WTC11 (cell line): ENCODE results near the gene IFT122. TPM values are rescaled to one million over a fixed set of nuclear protein-coding genes. Genes with fewer than 3 reads are reported as not detected.

ENCODE experiments used
- ATAC-seq: fragments of 200-7000 bp; cut with Tn5 transposase; 2 replicates; pipeline ENCODE4 v1.10.0; 2021; ENCODE audit warnings: mild to moderate bottlenecking, moderate library complexity
- CTCF ChIA-PET: fragments of 300-600 bp; sonication (Branson Sonifier 250); formaldehyde crosslinking; loops from one replicate; lab custom pipeline; 2021; ENCODE audit warnings: antibody characterized with exemption; lab: Charles Lee
- POLR2A ChIA-PET: fragments of 350-600 bp; sonication (Branson Sonifier 250); formaldehyde crosslinking; loops from one replicate; lab custom pipeline; 2021; ENCODE audit warnings: antibody characterized with exemption; lab: Charles Lee
- DNase-seq: peaks from one replicate; pipeline ENCODE4 v3.0.0; 2021; ENCODE audit warnings: low spot score
- H3K27ac Mint-ChIP-seq: 2 replicates; pipeline ENCODE4 v1.8.0; 2021; ENCODE audit warnings: mixed read lengths
- H3K27me3 Mint-ChIP-seq: 2 replicates; pipeline ENCODE4 v1.8.0; 2021; ENCODE audit warnings: low read depth, mild to moderate bottlenecking, moderate library complexity, mixed read lengths
- H3K36me3 Mint-ChIP-seq: 2 replicates; pipeline ENCODE4 v1.8.0; 2021; ENCODE audit warnings: mixed read lengths
- H3K4me1 Mint-ChIP-seq: 2 replicates; pipeline ENCODE4 v1.8.0; 2022; ENCODE audit warnings: mixed read lengths
- H3K4me3 Mint-ChIP-seq: 2 replicates; pipeline ENCODE4 v1.8.0; 2021; ENCODE audit warnings: mild to moderate bottlenecking, moderate library complexity, mixed read lengths
- H3K9me3 Mint-ChIP-seq: 2 replicates; pipeline ENCODE4 v1.8.0; 2021; ENCODE audit warnings: mixed read lengths
- ATF3 ChIP-seq: sonication (generic); formaldehyde crosslinking; conservative IDR thresholded peaks from 2 replicates; pipeline ENCODE4 v1.8.1; 2022; ENCODE audit warnings: mild to moderate bottlenecking, missing genetic modification reagents
- CREB1 ChIP-seq: sonication (generic); formaldehyde crosslinking; IDR thresholded peaks from 2 replicates; pipeline ENCODE4 v1.8.0; 2023; ENCODE audit warnings: mild to moderate bottlenecking, missing genetic modification reagents
- ELF4 ChIP-seq: sonication (generic); formaldehyde crosslinking; IDR thresholded peaks from 2 replicates; pipeline ENCODE4 v1.8.1; 2022; ENCODE audit warnings: low read depth, mild to moderate bottlenecking, moderate library complexity, missing genetic modification reagents
- ESRRA ChIP-seq: sonication (generic); formaldehyde crosslinking; IDR thresholded peaks from 2 replicates; pipeline ENCODE4 v1.8.1; 2022; ENCODE audit warnings: mild to moderate bottlenecking, missing genetic modification reagents, borderline replicate concordance
- FOXK1 ChIP-seq: sonication (generic); formaldehyde crosslinking; IDR thresholded peaks from 2 replicates; pipeline ENCODE4 v1.8.0; 2022; ENCODE audit warnings: mild to moderate bottlenecking, moderate library complexity, missing genetic modification reagents
- FOXP1 ChIP-seq: sonication (generic); formaldehyde crosslinking; IDR thresholded peaks from 2 replicates; pipeline ENCODE4 v1.8.0; 2022; ENCODE audit warnings: missing genetic modification reagents, mild to moderate bottlenecking, moderate library complexity, borderline replicate concordance
- NR2C2 ChIP-seq: sonication (generic); formaldehyde crosslinking; IDR thresholded peaks from 2 replicates; pipeline ENCODE4 v1.8.0; 2022; ENCODE audit warnings: mild to moderate bottlenecking, missing genetic modification reagents
- OVOL2 ChIP-seq: fragments of 250-450 bp; sonication (Bioruptor Pico); IDR thresholded peaks from 2 replicates; pipeline ENCODE4 v1.9.0; 2021; ENCODE audit warnings: mild to moderate bottlenecking, borderline replicate concordance
- PRDM15 ChIP-seq: sonication (generic); formaldehyde crosslinking; IDR thresholded peaks from 2 replicates; pipeline ENCODE4 v1.8.0; 2022; ENCODE audit warnings: missing genetic modification reagents
- SMAD4 ChIP-seq: sonication (generic); formaldehyde crosslinking; IDR thresholded peaks from 2 replicates; pipeline ENCODE4 v1.8.0; 2022; ENCODE audit warnings: mild to moderate bottlenecking, missing genetic modification reagents
- ZBTB43 ChIP-seq: sonication (generic); formaldehyde crosslinking; IDR thresholded peaks from 2 replicates; pipeline ENCODE4 v1.8.1; 2023; ENCODE audit warnings: mild to moderate bottlenecking, missing genetic modification reagents
- ZNF138 ChIP-seq: sonication (generic); formaldehyde crosslinking; conservative IDR thresholded peaks from 2 replicates; pipeline ENCODE4 v1.8.1; 2022; ENCODE audit warnings: mild to moderate bottlenecking, moderate library complexity, missing genetic modification reagents
- ZNF232 ChIP-seq: sonication (generic); formaldehyde crosslinking; IDR thresholded peaks from 2 replicates; pipeline ENCODE4 v1.8.0; 2022; ENCODE audit warnings: mild to moderate bottlenecking, missing genetic modification reagents
- ZNF671 ChIP-seq: fragments of 250-450 bp; sonication (Bioruptor Pico); IDR thresholded peaks from 2 replicates; pipeline ENCODE4 v1.8.0; 2021; ENCODE audit warnings: mild to moderate bottlenecking
- total RNA-seq: library from RNA; stranded (reverse); gene quantifications from 3 replicates; pipeline ENCODE4 v1.2.3, GENCODE V29; 2021
- TF ChIP-seq, protein P1 (sequence below): sonication (generic); formaldehyde crosslinking; IDR thresholded peaks from 2 replicates; pipeline ENCODE4 v1.8.1; 2022; ENCODE audit warnings: mild to moderate bottlenecking, missing genetic modification reagents, moderate library complexity, borderline replicate concordance
- TF ChIP-seq, protein P2 (sequence below): fragments of 250-450 bp; sonication (Bioruptor Pico); IDR thresholded peaks from 2 replicates; pipeline ENCODE4 v1.9.0; 2021; ENCODE audit warnings: mild to moderate bottlenecking
- TF ChIP-seq, protein P3 (sequence below): sonication (generic); formaldehyde crosslinking; IDR thresholded peaks from 2 replicates; pipeline ENCODE4 v1.8.0; 2023; ENCODE audit warnings: missing genetic modification reagents
- TF ChIP-seq, protein P4 (sequence below): sonication (generic); formaldehyde crosslinking; IDR thresholded peaks from 2 replicates; pipeline ENCODE4 v1.8.1; 2023; ENCODE audit warnings: mild to moderate bottlenecking, missing genetic modification reagents, moderate library complexity

Gene IFT122
- total RNA-seq, 1 experiment from 2014 or later: 22.8 TPM

- TF ChIP-seq, protein P1, sequence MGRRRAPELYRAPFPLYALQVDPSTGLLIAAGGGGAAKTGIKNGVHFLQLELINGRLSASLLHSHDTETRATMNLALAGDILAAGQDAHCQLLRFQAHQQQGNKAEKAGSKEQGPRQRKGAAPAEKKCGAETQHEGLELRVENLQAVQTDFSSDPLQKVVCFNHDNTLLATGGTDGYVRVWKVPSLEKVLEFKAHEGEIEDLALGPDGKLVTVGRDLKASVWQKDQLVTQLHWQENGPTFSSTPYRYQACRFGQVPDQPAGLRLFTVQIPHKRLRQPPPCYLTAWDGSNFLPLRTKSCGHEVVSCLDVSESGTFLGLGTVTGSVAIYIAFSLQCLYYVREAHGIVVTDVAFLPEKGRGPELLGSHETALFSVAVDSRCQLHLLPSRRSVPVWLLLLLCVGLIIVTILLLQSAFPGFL (CRISPR knock-in tag): no peak
- TF ChIP-seq ZBTB43 (CRISPR knock-in tag) (no peak), ZNF671 (CRISPR knock-in tag) (no peak), SMAD4 (CRISPR knock-in tag) (no peak), ESRRA (CRISPR knock-in tag) (no peak), NR2C2 (CRISPR knock-in tag) (no peak)
- Mint-ChIP-seq H3K9me3 (no peaks in the 10 kb centered on the region), H3K4me3 (no peak overlapping the region), H3K4me1 (0 out of 2 replicates have a peak, but pooled peaks cover 3% of the 10 kb centered on the region), H3K27ac (no peak overlapping the region; the same call in 1 of the 2 replicates), H3K27me3 (peaks cover 21% of the 10 kb centered on the region), H3K36me3 (no peaks in the 10 kb centered on the region)
- CTCF ChIA-PET: no interaction called here
- POLR2A ChIA-PET: no interaction called here
- DNase-seq (no peak), ATAC-seq (no peak)
These were observed 24.6 kb upstream of the IFT122 start for GRCh38 chr3:129415378-129415777.

GRCh38 chr3:129415830-129416229, 24.2 kb upstream of the IFT122 start:
- H3K36me3 Mint-ChIP-seq: no peaks in the 10 kb centered on the region
- TF ChIP-seq ATF3 (CRISPR knock-in tag): no peak
- TF ChIP-seq ELF4 (CRISPR knock-in tag): no peak
- TF ChIP-seq, protein P2, sequence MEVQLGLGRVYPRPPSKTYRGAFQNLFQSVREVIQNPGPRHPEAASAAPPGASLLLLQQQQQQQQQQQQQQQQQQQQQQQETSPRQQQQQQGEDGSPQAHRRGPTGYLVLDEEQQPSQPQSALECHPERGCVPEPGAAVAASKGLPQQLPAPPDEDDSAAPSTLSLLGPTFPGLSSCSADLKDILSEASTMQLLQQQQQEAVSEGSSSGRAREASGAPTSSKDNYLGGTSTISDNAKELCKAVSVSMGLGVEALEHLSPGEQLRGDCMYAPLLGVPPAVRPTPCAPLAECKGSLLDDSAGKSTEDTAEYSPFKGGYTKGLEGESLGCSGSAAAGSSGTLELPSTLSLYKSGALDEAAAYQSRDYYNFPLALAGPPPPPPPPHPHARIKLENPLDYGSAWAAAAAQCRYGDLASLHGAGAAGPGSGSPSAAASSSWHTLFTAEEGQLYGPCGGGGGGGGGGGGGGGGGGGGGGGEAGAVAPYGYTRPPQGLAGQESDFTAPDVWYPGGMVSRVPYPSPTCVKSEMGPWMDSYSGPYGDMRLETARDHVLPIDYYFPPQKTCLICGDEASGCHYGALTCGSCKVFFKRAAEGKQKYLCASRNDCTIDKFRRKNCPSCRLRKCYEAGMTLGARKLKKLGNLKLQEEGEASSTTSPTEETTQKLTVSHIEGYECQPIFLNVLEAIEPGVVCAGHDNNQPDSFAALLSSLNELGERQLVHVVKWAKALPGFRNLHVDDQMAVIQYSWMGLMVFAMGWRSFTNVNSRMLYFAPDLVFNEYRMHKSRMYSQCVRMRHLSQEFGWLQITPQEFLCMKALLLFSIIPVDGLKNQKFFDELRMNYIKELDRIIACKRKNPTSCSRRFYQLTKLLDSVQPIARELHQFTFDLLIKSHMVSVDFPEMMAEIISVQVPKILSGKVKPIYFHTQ (CRISPR knock-in tag): no peak
- CTCF ChIA-PET: no interaction called here
- ATAC-seq: no peak
- H3K27me3 Mint-ChIP-seq: peaks cover 21% of the 10 kb centered on the region
- H3K9me3 Mint-ChIP-seq: no peaks in the 10 kb centered on the region
- 0 out of 2 replicates have a peak, but pooled peaks cover 3% of the 10 kb centered on the region for H3K4me1 Mint-ChIP-seq
- DNase-seq: no peak
- H3K4me3 Mint-ChIP-seq: no peak overlapping the region
- POLR2A ChIA-PET: no interaction called here
- H3K27ac Mint-ChIP-seq: no peak overlapping the region; the same call in 1 of the 2 replicates

GRCh38 chr3:129416415-129416814, 23.6 kb upstream of the IFT122 start:
- H3K4me3 Mint-ChIP-seq: no peak overlapping the region
- no peaks in the 10 kb centered on the region for H3K9me3 Mint-ChIP-seq
- peaks cover 24% of the 10 kb centered on the region for H3K27me3 Mint-ChIP-seq
- ChIA-PET POLR2A (no interaction called here), CTCF (interaction anchor here (0.5 kb wide), 1 partner anchor 12 kb away, joined by 5 read pairs; no protein-coding TSS in a partner anchor)
- ATAC-seq (no peak), DNase-seq (no peak)
- no peaks in the 10 kb centered on the region for H3K36me3 Mint-ChIP-seq
- H3K27ac Mint-ChIP-seq: no peak overlapping the region
- 0 out of 2 replicates have a peak, but pooled peaks cover 3% of the 10 kb centered on the region for H3K4me1 Mint-ChIP-seq
- TF ChIP-seq, protein P3, sequence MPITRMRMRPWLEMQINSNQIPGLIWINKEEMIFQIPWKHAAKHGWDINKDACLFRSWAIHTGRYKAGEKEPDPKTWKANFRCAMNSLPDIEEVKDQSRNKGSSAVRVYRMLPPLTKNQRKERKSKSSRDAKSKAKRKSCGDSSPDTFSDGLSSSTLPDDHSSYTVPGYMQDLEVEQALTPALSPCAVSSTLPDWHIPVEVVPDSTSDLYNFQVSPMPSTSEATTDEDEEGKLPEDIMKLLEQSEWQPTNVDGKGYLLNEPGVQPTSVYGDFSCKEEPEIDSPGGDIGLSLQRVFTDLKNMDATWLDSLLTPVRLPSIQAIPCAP: no peak
- TF ChIP-seq CREB1 (no peak), ZNF138 (CRISPR knock-in tag) (no peak), ZNF232 (CRISPR knock-in tag) (no peak), PRDM15 (CRISPR knock-in tag) (no peak), FOXP1 (CRISPR knock-in tag) (no peak), OVOL2 (no peak), FOXK1 (CRISPR knock-in tag) (no peak)
- TF ChIP-seq, protein P4, sequence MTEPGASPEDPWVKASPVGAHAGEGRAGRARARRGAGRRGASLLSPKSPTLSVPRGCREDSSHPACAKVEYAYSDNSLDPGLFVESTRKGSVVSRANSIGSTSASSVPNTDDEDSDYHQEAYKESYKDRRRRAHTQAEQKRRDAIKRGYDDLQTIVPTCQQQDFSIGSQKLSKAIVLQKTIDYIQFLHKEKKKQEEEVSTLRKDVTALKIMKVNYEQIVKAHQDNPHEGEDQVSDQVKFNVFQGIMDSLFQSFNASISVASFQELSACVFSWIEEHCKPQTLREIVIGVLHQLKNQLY: no peak
